Stimulated activated CD8-positive, alpha-beta memory T cell treated with anti-CD3 and anti-CD28 coated beads, Interleukin-15, amount 100 ng/mL, for 24 hours (primary cell): ENCODE data around the gene ING5.

ENCODE experiments used
- DNase-seq: peaks from one replicate; pipeline ENCODE4 v3.0.0-alpha.2; 2020; ENCODE audit warnings: low read depth

Gene ING5

GRCh38 chr2:241776336-241777169 is 74.7 kb downstream of the ING5 start, which contains the start of gene GAL3ST2:
Gene GAL3ST2, plus strand, starts transcription at chr2:241776822. Its CDS starts 134 bp downstream, at chr2:241776956.
- no peak for DNase-seq

- DNase-seq = no peak
These were observed 75.4 kb downstream of the ING5 start for GRCh38 chr2:241777170-241777685.

DNA sequence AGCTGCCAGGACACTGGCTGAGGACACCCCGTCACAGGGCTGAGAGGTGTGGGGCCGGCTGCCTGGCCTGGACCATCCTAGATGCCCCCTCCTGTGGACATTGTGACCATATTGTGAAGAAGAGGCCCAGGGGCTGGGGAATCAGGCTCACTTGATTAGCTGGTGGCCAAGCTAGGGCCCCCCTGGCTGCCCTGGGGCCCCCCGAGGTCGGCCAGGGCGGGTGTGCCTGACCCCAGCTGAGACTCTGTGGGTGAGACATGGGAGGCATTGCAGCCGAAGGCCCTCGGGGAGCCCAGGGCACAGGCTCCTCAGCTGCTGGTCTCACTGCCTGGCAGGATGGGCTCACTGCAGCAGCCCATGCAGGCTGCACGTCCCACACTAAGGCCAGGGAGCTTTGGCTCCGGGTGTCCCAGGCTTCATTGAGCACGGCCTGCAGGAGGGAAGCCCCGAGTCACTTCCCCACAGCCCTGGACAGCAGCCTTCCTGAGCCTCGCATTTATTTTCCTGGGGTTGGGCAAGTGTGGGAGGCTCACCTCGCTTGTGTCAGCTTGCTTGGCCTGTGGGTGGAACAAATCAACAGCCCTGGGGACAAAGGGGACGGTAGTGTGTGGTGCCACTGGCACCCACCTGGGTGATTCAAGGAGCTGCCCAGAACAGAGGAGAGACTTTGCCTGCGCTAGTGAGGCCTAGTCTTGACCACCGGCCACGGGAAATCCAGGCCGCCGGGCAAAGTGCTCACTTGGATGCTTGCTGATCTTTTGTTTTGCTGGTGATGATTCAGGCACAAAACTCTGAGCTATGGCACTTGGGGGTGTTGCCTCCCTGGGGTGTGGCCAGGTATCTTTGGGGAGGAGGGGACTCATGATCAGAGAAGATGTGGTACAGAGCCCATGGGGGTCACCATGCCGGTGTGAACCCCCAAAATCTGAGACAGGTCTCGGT is 76.1 kb downstream of the ING5 start:
- no peak for DNase-seq
